PC-3 (cell line): ENCODE results near the gene MS4A7.

ENCODE experiments used
- CTCF ChIP-seq: fragments of 300-600 bp; sonication (generic); conservative IDR thresholded peaks from 2 replicates; pipeline ENCODE4 v1.5.1; 2017; ENCODE audit warnings: antibody characterized with exemption, low read depth, mild to moderate bottlenecking, low read length
- EZH2 ChIP-seq: fragments of 300-600 bp; sonication (generic); IDR thresholded peaks from one replicate; pipeline ENCODE4 v1.6.1; 2017; ENCODE audit warnings: antibody characterized with exemption, mild to moderate bottlenecking, low read length; ENCODE audit not compliant: unreplicated experiment

GRCh38 chr11:60375316-60375715 lies 3.0 kb upstream of the MS4A7 start:
- TF ChIP-seq CTCF: no peak
- TF ChIP-seq EZH2: no peak
